ENCODE measurements around the gene TSPEAR. TPM values are rescaled to one million over a fixed set of nuclear protein-coding genes. Genes with fewer than 3 reads are reported as not detected.
A peak's percentile ranks its signal among the peaks of the same experiment; 100 is the strongest.

Gene TSPEAR
- total and polyA plus RNA-seq, 7 donors, result not detected

DNA sequence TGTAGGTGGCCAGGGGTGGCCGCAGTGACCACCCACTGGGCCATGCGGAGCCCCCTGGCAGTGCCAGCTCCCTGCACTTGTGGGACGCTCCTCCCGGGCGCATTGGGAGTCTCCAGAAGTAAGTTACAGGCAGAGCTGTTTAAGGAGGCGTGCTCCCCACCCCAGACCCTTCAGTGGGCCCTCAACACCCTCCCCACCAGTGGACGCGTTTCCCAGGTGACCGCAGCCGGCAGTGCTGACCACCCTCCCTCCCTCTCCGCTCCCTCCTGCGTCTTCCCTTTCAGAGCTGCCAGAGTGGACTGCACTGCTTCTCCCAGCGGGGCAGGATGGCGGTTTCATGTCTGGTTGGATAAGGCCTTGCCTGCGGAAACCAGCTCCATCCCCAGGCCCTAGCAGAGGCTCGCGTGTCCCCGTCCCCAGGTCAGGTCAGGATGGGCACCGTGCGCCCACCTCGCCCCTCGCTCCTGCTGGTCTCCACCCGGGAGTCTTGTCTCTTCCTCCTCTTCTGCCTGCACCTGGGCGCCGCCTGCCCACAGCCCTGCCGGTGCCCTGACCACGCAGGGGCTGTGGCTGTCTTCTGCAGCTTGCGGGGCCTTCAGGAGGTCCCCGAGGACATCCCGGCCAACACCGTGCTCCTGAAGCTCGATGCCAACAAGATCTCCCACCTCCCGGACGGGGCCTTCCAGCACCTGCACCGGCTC, 255.0 kb downstream of the TSPEAR start:
- ATAC-seq, result peak in 2 of 4 donors; percentile 10 to 17
- Histone ChIP-seq H3K36me3 (ENCODE audit: insufficient read depth in 1 of 2, low read depth in 1 of 2) (no peaks in the 10 kb centered on the region), H3K27me3 (ENCODE audit: insufficient read depth in 3 of 3, low read length in 2 of 3) (peaks cover 0 to 41% (median 10%) of the 10 kb centered on the region in 3 donors), H3K27ac (no peak overlapping the region), H3K9me3 (peaks cover 14% of the 10 kb centered on the region), H3K4me3 (peak overlapping the region; percentile 63), H3K4me1 (no peaks in the 10 kb centered on the region)
- 78 to 80% (median 79%) methylated on average over 35 of the region's 35 CpGs for WGBS, 3 donors
- intact Hi-C loops (cut with DNase I), result no loop called here
- no peak for TF ChIP-seq CTCF (IDR thresholded peaks at IDR 0.05)
- peak in 1 of 2 donors; percentile 41 for DNase-seq

- Histone ChIP-seq H3K36me3 (ENCODE audit: insufficient read depth in 1 of 2, low read depth in 1 of 2) (no peaks in the 10 kb centered on the region), H3K27ac (no peak overlapping the region), H3K27me3 (ENCODE audit: insufficient read depth in 3 of 3, low read length in 2 of 3) (peaks cover 0 to 35% (median 10%) of the 10 kb centered on the region in 3 donors), H3K4me1 (no peaks in the 10 kb centered on the region), H3K9me3 (peaks cover 14% of the 10 kb centered on the region), H3K4me3 (peak overlapping the region; percentile 63)
- intact Hi-C loops (cut with DNase I), result no loop called here
- 1% methylated on average over 49 to 72 of the region's 72 CpGs for WGBS, 3 donors
- TF ChIP-seq CTCF (IDR thresholded peaks at IDR 0.05), result no peak
- DNase-seq (peak in 1 of 2 donors; percentile 61), ATAC-seq (peak; percentile 37 to 49 (median 42))
These were observed 255.7 kb downstream of the TSPEAR start for GRCh38 chr21:44455524-44456213.

GRCh38 chr21:44454747-44455523, 256.4 kb downstream of the TSPEAR start, which contains the start of gene LRRC3:
TSS of gene LRRC3 (plus strand) at chr21:44455510. CDS start at chr21:44456645, 1,135 bp downstream.
- H3K4me3 ChIP-seq, result peak within 1 kb of the TSS; percentile 63
- TF ChIP-seq CTCF (IDR thresholded peaks at IDR 0.05), result no peak
- peaks cover 0 to 34% (median 10%) of the 10 kb centered on the region in 3 donors for H3K27me3 ChIP-seq (ENCODE audit: insufficient read depth in 3 of 3, low read length in 2 of 3)
- H3K27ac ChIP-seq, result no peak within 1 kb of the TSS
- H3K4me1 ChIP-seq, result no peaks in the 10 kb centered on the region
- H3K9me3 ChIP-seq, result peaks cover 14% of the 10 kb centered on the region
- intact Hi-C loops (cut with DNase I), result no loop called here
- DNase-seq, result peak; percentile 88
- 5 to 9% (median 5%) methylated on average over 29 to 45 of the region's 45 CpGs for WGBS, 3 donors
- ATAC-seq, result peak; percentile 44 to 70 (median 68)
- H3K36me3 ChIP-seq (ENCODE audit: insufficient read depth in 1 of 2, low read depth in 1 of 2), result no peaks in the 10 kb centered on the region

GRCh38 chr21:44454058-44454457, 257.3 kb downstream of the TSPEAR start:
- TF ChIP-seq CTCF (IDR thresholded peaks at IDR 0.05), result no peak
- no peak for ATAC-seq
- Histone ChIP-seq H3K27me3 (ENCODE audit: insufficient read depth in 3 of 3, low read length in 2 of 3) (peaks cover 0 to 43% (median 10%) of the 10 kb centered on the region in 3 donors), H3K36me3 (ENCODE audit: insufficient read depth in 1 of 2, low read depth in 1 of 2) (no peaks in the 10 kb centered on the region), H3K27ac (no peak overlapping the region), H3K4me3 (no peak overlapping the region), H3K9me3 (peaks cover 14% of the 10 kb centered on the region), H3K4me1 (no peaks in the 10 kb centered on the region)
- DNase-seq, result no peak
- intact Hi-C loops (cut with DNase I), result no loop called here
- WGBS, 3 donors, result 87 to 91% (median 90%) methylated on average over 5 of the region's 5 CpGs

Data from psoas muscle (tissue), 8 donors.